Natural killer cell treated with Interleukin-12 subunit alpha and Interleukin-12 subunit beta and Interleukin-15 and Interleukin-18, amount 100 ng/mL, for 72 hours (primary cell): ENCODE measurements around the gene PML. TPM values are rescaled to one million over a fixed set of nuclear protein-coding genes. Genes with fewer than 3 reads are reported as not detected.
"Not testable (repeated sequence)": the region's sequence is repeated elsewhere in the genome, so short reads cannot be mapped to it uniquely, and the experiment has no call there.

Experiments
- ATAC-seq, 2 donors: fragments of 150-1000 bp; cut with Tn5 transposase in 1 of 2; sonication (Bioruptor Pico), chemical (Tn5 transposase) in 1 of 2; 2 replicates each; pipeline ENCODE4 v1.10.0; 2021
- DNase-seq: peaks from one replicate; pipeline ENCODE4 v3.0.0; 2022; ENCODE audit warnings: low spot score
- H3K27ac Mint-ChIP-seq, 2 donors: 1 replicate in 1 of 2; 2 replicates in 1 of 2; pipeline ENCODE4 v1.8.0; 2022; ENCODE audit warnings: mixed read lengths in 2 of 2, mild to moderate bottlenecking in 1 of 2, moderate library complexity in 1 of 2
- H3K27me3 Mint-ChIP-seq, 2 donors: 1 replicate in 1 of 2; 2 replicates in 1 of 2; pipeline ENCODE4 v1.8.0; 2022; ENCODE audit warnings: mixed read lengths in 2 of 2
- H3K36me3 Mint-ChIP-seq: one replicate; pipeline ENCODE4 v1.8.0; 2022; ENCODE audit warnings: mixed read lengths
- H3K4me1 Mint-ChIP-seq, 2 donors: 1 replicate in 1 of 2; 2 replicates in 1 of 2; pipeline ENCODE4 v1.8.0; 2022; ENCODE audit warnings: low read depth in 2 of 2, mixed read lengths in 2 of 2, mild to moderate bottlenecking in 1 of 2
- H3K4me3 Mint-ChIP-seq: one replicate; pipeline ENCODE4 v1.8.0; 2022; ENCODE audit warnings: mixed read lengths
- H3K9me3 Mint-ChIP-seq: 2 replicates; pipeline ENCODE4 v1.8.0; 2022; ENCODE audit warnings: mixed read lengths
- total RNA-seq, 2 donors: library from RNA; stranded (reverse); gene quantifications; one replicate each; pipeline ENCODE4 v1.2.3, GENCODE V29; 2022

PML gene
- total RNA-seq, 2 donors from 2014 or later, result 62.6 to 72.3 TPM

DNA sequence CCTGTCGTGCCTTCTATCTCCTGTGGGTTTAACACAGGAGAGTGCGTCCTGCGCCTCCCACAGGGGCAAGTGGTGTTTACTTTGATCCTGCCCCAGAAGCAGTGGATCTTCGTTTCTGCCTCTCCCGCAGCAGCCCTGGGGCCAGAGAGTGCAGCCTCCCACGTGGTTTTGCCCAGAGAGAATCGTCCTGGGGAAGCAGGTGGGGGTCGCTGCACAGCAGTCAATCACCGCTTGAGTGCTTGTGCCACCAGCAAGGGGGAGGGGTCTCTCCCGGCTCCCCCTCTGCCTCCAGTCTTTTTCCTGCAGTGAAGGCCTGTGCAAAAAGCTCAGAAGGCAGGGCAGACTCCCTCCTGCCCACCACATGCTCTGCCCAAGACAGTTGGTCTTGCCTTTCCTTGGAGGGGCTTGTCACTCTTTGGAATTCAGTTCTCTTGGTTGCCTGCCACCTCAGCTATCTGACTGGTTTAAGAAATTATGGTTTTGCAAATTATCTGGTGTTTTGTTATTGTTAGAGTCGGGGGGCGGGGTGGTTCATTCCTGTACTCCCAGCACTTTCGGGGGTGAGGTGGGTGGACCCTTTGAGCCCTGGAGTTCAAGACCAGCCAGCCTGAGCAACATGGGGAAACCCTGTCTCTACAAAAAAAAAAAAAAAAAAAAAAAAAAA lies 29.3 kb upstream of the PML start:
- H3K36me3 Mint-ChIP-seq, result no peaks in the 10 kb centered on the region
- peak overlapping the region; percentile 70 for H3K4me3 Mint-ChIP-seq
- no peaks in the 10 kb centered on the region for H3K9me3 Mint-ChIP-seq
- DNase-seq (no peak), ATAC-seq (peak in 1 of 2 donors; percentile 51)
- peaks cover 19 to 24% of the 10 kb centered on the region in 2 donors for H3K4me1 Mint-ChIP-seq
- H3K27ac Mint-ChIP-seq, result peak overlapping the region in 1 of 2 donors; percentile 65
- peaks cover 0 to 6% of the 10 kb centered on the region in 2 donors for H3K27me3 Mint-ChIP-seq

DNA sequence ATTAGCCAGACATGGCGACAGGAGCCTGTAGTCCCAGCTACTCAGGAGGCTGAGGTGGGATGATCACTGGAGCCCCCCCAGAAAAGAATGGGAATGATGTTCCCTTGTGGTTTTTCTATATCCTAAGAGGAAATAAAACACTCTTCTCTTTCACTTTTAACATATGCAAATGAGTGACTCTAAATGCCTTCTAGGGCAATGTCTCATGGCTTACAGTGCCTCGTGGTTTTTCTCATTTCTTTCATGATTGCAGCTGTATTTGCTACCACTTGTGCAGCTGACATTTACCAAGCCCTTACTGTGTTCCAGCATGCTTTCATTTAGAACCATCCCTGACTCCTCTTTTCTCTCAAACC lies 28.8 kb upstream of the PML start:
- H3K36me3 Mint-ChIP-seq, result no peaks in the 10 kb centered on the region
- H3K9me3 Mint-ChIP-seq, result no peaks in the 10 kb centered on the region
- DNase-seq (no peak), ATAC-seq (peak; percentile 56 to 66)
- peaks cover 19 to 24% of the 10 kb centered on the region in 2 donors for H3K4me1 Mint-ChIP-seq
- H3K27ac Mint-ChIP-seq, result peak overlapping the region; percentile 13 to 65
- H3K27me3 Mint-ChIP-seq, result peaks cover 0 to 6% of the 10 kb centered on the region in 2 donors
- H3K4me3 Mint-ChIP-seq, result peak overlapping the region; percentile 70

DNA sequence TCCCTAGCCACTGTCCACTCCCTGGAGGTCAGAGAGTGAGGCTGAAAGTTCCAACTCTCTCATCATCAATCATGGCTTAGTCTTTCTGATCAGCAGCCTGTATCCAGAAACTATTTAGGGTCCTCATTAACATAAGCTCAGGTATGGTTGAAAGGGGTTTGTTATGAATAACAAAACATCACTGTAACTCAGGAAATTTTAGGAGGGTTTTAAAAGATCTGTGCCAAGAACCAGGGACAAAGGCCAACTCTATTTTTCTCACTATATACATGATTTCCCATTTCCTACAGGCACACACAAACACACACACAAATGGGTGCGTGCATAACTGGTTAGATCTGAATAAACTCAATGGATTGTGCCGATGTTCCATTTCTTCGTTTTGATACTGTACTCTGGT lies 26.1 kb upstream of the PML start:
- no peaks in the 10 kb centered on the region for H3K9me3 Mint-ChIP-seq
- peak overlapping the region in 1 of 2 donors; percentile 57 for H3K27ac Mint-ChIP-seq
- no peak for DNase-seq
- no peaks in the 10 kb centered on the region for H3K36me3 Mint-ChIP-seq
- no peak overlapping the region for H3K4me3 Mint-ChIP-seq
- H3K27me3 Mint-ChIP-seq, result peaks cover 0 to 6% of the 10 kb centered on the region in 2 donors
- peaks cover 19 to 24% of the 10 kb centered on the region in 2 donors for H3K4me1 Mint-ChIP-seq
- ATAC-seq, result no peak

DNA sequence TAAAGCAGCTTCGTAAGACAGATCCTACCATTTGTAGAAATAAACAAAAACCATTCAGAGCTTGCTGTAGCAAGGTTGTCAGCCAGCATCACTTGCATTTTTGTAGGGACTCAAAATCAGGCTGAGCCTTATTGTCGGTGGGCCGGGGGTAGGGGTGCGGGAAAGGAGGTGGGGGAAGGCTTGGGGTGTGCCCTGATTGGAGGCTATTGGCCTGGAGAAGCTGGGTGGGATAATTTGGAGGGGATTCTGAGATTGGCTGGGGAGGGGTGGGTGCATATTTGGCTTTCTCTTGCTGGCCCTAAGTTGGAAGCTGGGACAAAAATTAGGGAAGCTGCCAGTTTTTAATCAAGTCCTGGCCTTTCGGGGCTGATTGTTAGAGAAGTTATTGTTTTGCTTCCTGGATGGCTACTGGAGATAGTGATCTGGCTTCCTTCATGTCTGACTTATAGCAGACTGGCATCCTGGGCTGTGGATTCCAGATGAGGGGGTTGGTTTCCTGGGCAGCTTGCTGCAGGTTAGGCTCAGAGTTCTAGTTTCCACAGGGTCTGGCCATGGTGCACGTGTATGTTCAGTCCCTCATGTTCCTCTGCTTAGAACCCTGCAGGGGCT lies 25.3 kb upstream of the PML start:
- H3K27ac Mint-ChIP-seq, result no peak overlapping the region

GRCh38 chr15:73972984-73973682 lies 21.4 kb upstream of the PML start:
- Mint-ChIP-seq H3K36me3 (peaks cover 6% of the 10 kb centered on the region), H3K4me1 (peaks cover 0 to 9% of the 10 kb centered on the region in 2 donors), H3K27me3 (peaks cover 27 to 28% of the 10 kb centered on the region in 2 donors), H3K4me3 (no peak overlapping the region), H3K9me3 (no peaks in the 10 kb centered on the region), H3K27ac (no peak overlapping the region)
- ATAC-seq (peak; percentile 83), DNase-seq (peak; percentile 79)

More for the DNA sequence above, 25.3 kb upstream of the PML start:
- Mint-ChIP-seq H3K27me3 (peaks cover 1 to 8% of the 10 kb centered on the region in 2 donors), H3K4me3 (no peak overlapping the region), H3K36me3 (no peaks in the 10 kb centered on the region), H3K4me1 (peaks cover 20 to 24% of the 10 kb centered on the region in 2 donors), H3K9me3 (no peaks in the 10 kb centered on the region)
- DNase-seq (no peak), ATAC-seq (no peak)

GRCh38 chr15:73973683-73974200 lies 20.8 kb upstream of the PML start:
- not testable (repeated sequence) for H3K9me3 Mint-ChIP-seq, H3K36me3 Mint-ChIP-seq, DNase-seq, H3K27ac Mint-ChIP-seq, H3K4me3 Mint-ChIP-seq, ATAC-seq, H3K4me1 Mint-ChIP-seq
- H3K27me3 Mint-ChIP-seq, result peaks cover 29 to 31% of the 10 kb centered on the region in 2 donors

GRCh38 chr15:73975440-73976125 lies 18.9 kb upstream of the PML start:
- H3K27me3 Mint-ChIP-seq, result peaks cover 32 to 36% of the 10 kb centered on the region in 2 donors
- H3K4me3 Mint-ChIP-seq, H3K27ac Mint-ChIP-seq, H3K36me3 Mint-ChIP-seq, ATAC-seq, H3K4me1 Mint-ChIP-seq, H3K9me3 Mint-ChIP-seq: not testable (repeated sequence)
- DNase-seq, result peak; percentile 23

DNA sequence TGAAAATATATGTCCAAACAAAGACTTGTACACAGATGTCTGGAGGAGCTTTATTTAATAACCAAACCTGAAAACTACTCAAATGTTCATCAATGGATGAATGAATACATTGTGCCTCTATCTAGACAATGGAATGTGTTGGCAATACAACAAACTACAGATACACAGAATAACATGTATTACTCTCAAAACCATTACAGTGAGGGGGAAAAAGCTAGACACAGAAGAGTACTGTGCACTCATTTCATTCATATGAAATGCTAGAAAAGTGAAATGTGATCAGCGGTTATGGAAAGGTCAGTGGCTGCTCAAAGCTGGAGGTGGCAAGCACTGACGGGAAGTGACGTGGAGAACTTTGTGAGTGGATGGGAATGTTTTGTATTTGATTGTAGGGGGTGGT lies 15.6 kb upstream of the PML start:
- no peak overlapping the region for H3K27ac Mint-ChIP-seq
- no peak overlapping the region for H3K4me3 Mint-ChIP-seq
- H3K9me3 Mint-ChIP-seq, result no peaks in the 10 kb centered on the region
- no peak for ATAC-seq
- H3K4me1 Mint-ChIP-seq, result peaks cover 8 to 15% of the 10 kb centered on the region in 2 donors
- no peak for DNase-seq
- H3K36me3 Mint-ChIP-seq, result peaks cover 6% of the 10 kb centered on the region
- H3K27me3 Mint-ChIP-seq, result peaks cover 35 to 36% of the 10 kb centered on the region in 2 donors

DNA sequence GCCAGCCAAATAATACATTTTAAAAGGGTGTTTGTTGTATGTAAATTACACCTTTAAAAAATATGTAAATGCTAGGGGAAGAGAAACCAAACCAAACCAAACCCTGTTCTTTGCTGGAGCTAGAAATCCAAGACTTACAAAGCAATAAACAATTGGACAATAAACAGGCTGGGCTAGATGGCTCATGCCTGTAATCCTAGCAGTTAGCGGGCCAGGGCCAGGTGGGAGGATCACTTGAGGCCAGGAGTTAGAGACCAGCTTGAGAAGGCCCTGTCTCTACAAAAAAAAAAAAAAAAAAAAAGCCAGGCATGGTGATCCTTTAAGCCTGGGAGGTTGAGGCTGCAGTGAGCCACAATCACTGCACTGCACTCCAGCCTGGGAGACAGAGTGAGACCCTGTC lies 14.9 kb upstream of the PML start:
- H3K27me3 Mint-ChIP-seq, result peaks cover 29 to 31% of the 10 kb centered on the region in 2 donors
- peaks cover 8 to 10% of the 10 kb centered on the region in 2 donors for H3K4me1 Mint-ChIP-seq
- DNase-seq (no peak), ATAC-seq (no peak)
- H3K4me3 Mint-ChIP-seq, result no peak overlapping the region
- H3K27ac Mint-ChIP-seq, result no peak overlapping the region
- no peaks in the 10 kb centered on the region for H3K9me3 Mint-ChIP-seq
- H3K36me3 Mint-ChIP-seq, result peaks cover 6% of the 10 kb centered on the region

GRCh38 chr15:73981761-73982221 lies 12.7 kb upstream of the PML start:
- peaks cover 10 to 14% of the 10 kb centered on the region in 2 donors for H3K27me3 Mint-ChIP-seq
- H3K4me3 Mint-ChIP-seq, result peak overlapping the region; percentile 44
- no peaks in the 10 kb centered on the region for H3K9me3 Mint-ChIP-seq
- ATAC-seq (no peak), DNase-seq (no peak)
- H3K36me3 Mint-ChIP-seq, result no peaks in the 10 kb centered on the region
- H3K4me1 Mint-ChIP-seq, result peaks cover 8% of the 10 kb centered on the region in 2 donors
- peak overlapping the region; percentile 28 to 51 for H3K27ac Mint-ChIP-seq

DNA sequence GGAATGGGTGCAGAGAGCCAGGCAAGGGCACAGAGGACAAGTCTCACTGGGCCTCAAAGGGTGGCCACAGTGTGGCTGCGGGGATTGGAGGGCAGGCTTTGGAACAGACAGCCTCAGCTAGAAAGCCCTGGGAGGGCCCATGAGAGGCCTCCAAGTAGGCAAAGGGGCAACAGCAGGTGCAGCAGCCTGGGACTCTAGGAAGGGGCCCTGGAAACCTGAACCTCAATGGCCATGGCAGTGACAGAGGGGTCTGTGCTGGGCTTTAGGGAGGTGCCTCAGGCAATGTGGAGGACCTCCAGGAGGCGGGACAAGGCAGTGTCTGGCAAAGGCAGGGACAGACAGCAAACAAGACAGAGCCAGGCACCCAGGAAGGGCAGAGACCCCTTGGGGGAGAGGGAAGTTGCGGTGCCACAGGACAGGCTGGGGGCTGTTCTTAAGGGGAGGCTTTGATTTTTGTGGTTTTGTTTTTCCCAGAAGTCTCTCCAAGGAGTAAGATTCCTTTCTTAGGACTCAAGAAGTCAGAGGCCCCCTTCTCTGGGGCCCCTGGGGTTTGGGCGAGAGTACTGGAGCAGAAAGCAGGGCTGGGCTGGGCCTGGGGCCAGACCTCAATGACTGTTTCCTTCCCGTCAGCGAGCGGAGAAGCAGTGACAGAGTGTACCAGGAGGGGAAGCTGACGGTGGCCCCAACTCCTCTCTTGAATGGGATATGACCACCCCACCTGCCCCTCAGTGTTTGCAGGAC lies 12.1 kb upstream of the PML start:
- H3K4me3 Mint-ChIP-seq, result peak overlapping the region; percentile 44
- H3K4me1 Mint-ChIP-seq, result peaks cover 8% of the 10 kb centered on the region in 2 donors
- peaks cover 9 to 14% of the 10 kb centered on the region in 2 donors for H3K27me3 Mint-ChIP-seq
- no peaks in the 10 kb centered on the region for H3K36me3 Mint-ChIP-seq
- ATAC-seq, result peak in 1 of 2 donors; percentile 43
- DNase-seq, result no peak
- H3K9me3 Mint-ChIP-seq, result no peaks in the 10 kb centered on the region
- H3K27ac Mint-ChIP-seq, result peak overlapping the region; percentile 28 to 51

DNA sequence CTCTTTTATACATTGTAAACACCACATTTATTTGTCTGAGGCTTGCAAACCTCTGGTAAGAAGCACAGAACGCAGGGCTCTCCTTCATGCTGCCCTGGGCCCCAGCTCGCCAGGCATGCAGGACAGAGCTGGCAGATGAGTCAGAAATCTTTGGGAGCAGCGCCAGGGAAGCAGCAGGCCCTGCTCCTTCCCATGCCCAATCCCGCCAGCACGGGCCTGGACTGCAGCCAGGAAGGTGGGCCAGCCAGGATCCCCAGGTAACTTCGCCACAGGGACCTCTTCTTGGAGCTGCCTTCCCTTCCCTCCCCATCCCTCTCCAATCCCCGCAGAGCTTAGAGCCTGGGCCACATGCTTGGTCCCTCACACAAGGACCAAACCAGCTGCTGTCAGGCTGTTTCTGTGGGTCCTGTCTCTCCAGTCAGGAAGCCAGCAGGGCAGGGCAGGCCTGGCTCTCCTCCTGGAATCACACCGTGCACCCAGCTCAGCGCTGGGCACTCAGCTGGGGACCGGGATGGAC lies 11.2 kb upstream of the PML start:
- Mint-ChIP-seq H3K36me3 (no peaks in the 10 kb centered on the region), H3K4me1 (peaks cover 8% of the 10 kb centered on the region in 2 donors)

More for the DNA sequence above, 11.2 kb upstream of the PML start:
- peaks cover 9 to 10% of the 10 kb centered on the region in 2 donors for H3K27me3 Mint-ChIP-seq
- DNase-seq (no peak), ATAC-seq (no peak)
- no peak overlapping the region for H3K27ac Mint-ChIP-seq
- H3K9me3 Mint-ChIP-seq, result no peaks in the 10 kb centered on the region
- H3K4me3 Mint-ChIP-seq, result no peak overlapping the region
